Activated CD8-positive, alpha-beta memory T cell treated with anti-CD3 and anti-CD28 coated beads, Interleukin-2, amount 10 ng/mL, durations not matched to agents 7 days and 5 days (primary cell): Measurements from ENCODE around the gene SYDE2. TPM values are rescaled to one million over a fixed set of nuclear protein-coding genes. Genes with fewer than 3 reads are reported as not detected.
"Not testable (repeated sequence)": the region's sequence is repeated elsewhere in the genome, so short reads cannot be mapped to it uniquely, and the experiment has no call there.

Experiments used
- ATAC-seq: fragments of 150-1000 bp; cut with Tn5 transposase; one replicate; pipeline ENCODE4 v1.10.0; 2021; ENCODE audit warnings: moderate library complexity
- CTCF ChIA-PET: fragments of 350-600 bp; sonication (Branson Sonifier 250); formaldehyde crosslinking; loops from one replicate; lab custom pipeline; 2021; ENCODE audit warnings: antibody characterized with exemption; lab: Charles Lee
- DNase-seq: peaks from one replicate; pipeline ENCODE4 v3.0.0-alpha.2; 2020
- H3K27ac Mint-ChIP-seq: one replicate; pipeline ENCODE4 v1.8.0; 2021; ENCODE audit warnings: mild to moderate bottlenecking, mixed read lengths
- H3K27me3 Mint-ChIP-seq: one replicate; pipeline ENCODE4 v1.8.0; 2021; ENCODE audit warnings: mixed read lengths
- H3K36me3 Mint-ChIP-seq: one replicate; pipeline ENCODE4 v1.8.0; 2021; ENCODE audit warnings: mild to moderate bottlenecking, mixed read lengths
- H3K4me1 Mint-ChIP-seq: one replicate; pipeline ENCODE4 v1.8.0; 2021; ENCODE audit warnings: mixed read lengths
- H3K4me3 Mint-ChIP-seq: one replicate; pipeline ENCODE4 v1.8.0; 2021; ENCODE audit warnings: mild to moderate bottlenecking, moderate library complexity, mixed read lengths
- H3K9me3 Mint-ChIP-seq: one replicate; pipeline ENCODE4 v1.8.0; 2022; ENCODE audit warnings: low read depth, mixed read lengths
- total RNA-seq, 2 experiments: library from RNA; stranded (reverse); gene quantifications; one replicate each; pipeline ENCODE4 v1.2.3, GENCODE V29; 2021

Gene SYDE2
- total RNA-seq, 2 experiments from 2014 or later: 1.4 to 2.2 TPM

GRCh38 chr1:85146298-85146971, 54.4 kb downstream of the SYDE2 start:
- ATAC-seq, H3K4me3 Mint-ChIP-seq, H3K9me3 Mint-ChIP-seq, CTCF ChIA-PET, DNase-seq, H3K36me3 Mint-ChIP-seq, H3K27me3 Mint-ChIP-seq, H3K27ac Mint-ChIP-seq: not testable (repeated sequence)
- peaks cover 33% of the 10 kb centered on the region for H3K4me1 Mint-ChIP-seq

GRCh38 chr1:85144351-85144750, 56.5 kb downstream of the SYDE2 start:
- H3K27ac Mint-ChIP-seq: no peak overlapping the region
- H3K9me3 Mint-ChIP-seq: no peaks in the 10 kb centered on the region
- CTCF ChIA-PET: no interaction called here
- peaks cover 31% of the 10 kb centered on the region for H3K4me1 Mint-ChIP-seq
- H3K27me3 Mint-ChIP-seq: no peaks in the 10 kb centered on the region
- H3K4me3 Mint-ChIP-seq: no peak overlapping the region
- DNase-seq (no peak), ATAC-seq (no peak)
- peaks cover 1% of the 10 kb centered on the region for H3K36me3 Mint-ChIP-seq

- H3K4me3 Mint-ChIP-seq: no peak overlapping the region
- H3K36me3 Mint-ChIP-seq: no peaks in the 10 kb centered on the region
- CTCF ChIA-PET: no interaction called here
- H3K27ac Mint-ChIP-seq: no peak overlapping the region
- H3K27me3 Mint-ChIP-seq: no peaks in the 10 kb centered on the region
- H3K9me3 Mint-ChIP-seq: no peaks in the 10 kb centered on the region
- H3K4me1 Mint-ChIP-seq: peaks cover 16% of the 10 kb centered on the region
- ATAC-seq (no peak), DNase-seq (no peak)
Measured at GRCh38 chr1:85142753-85143152, 58.1 kb downstream of the SYDE2 start.

- H3K27ac Mint-ChIP-seq, H3K4me1 Mint-ChIP-seq, CTCF ChIA-PET, H3K4me3 Mint-ChIP-seq, H3K9me3 Mint-ChIP-seq, H3K27me3 Mint-ChIP-seq, DNase-seq, ATAC-seq, H3K36me3 Mint-ChIP-seq: not testable (repeated sequence)
Measured at GRCh38 chr1:85138439-85138838, 62.4 kb downstream of the SYDE2 start.

GRCh38 chr1:85137660-85138059, 63.2 kb downstream of the SYDE2 start:
- CTCF ChIA-PET: no interaction called here
- no peaks in the 10 kb centered on the region for H3K9me3 Mint-ChIP-seq
- H3K27ac Mint-ChIP-seq: no peak overlapping the region
- H3K27me3 Mint-ChIP-seq: no peaks in the 10 kb centered on the region
- H3K4me1 Mint-ChIP-seq: peaks cover 7% of the 10 kb centered on the region
- DNase-seq (no peak), ATAC-seq (no peak)
- no peaks in the 10 kb centered on the region for H3K36me3 Mint-ChIP-seq
- no peak overlapping the region for H3K4me3 Mint-ChIP-seq

GRCh38 chr1:85135392-85135798, 65.4 kb downstream of the SYDE2 start:
- Mint-ChIP-seq H3K27ac (no peak overlapping the region), H3K27me3 (no peaks in the 10 kb centered on the region), H3K4me3 (no peak overlapping the region), H3K36me3 (no peaks in the 10 kb centered on the region), H3K4me1 (peaks cover 6% of the 10 kb centered on the region), H3K9me3 (no peaks in the 10 kb centered on the region)
- DNase-seq (no peak), ATAC-seq (no peak)
- CTCF ChIA-PET: interaction anchor here (0.8 kb wide), 1 partner anchor 67 kb away, joined by 3 read pairs; no protein-coding TSS in a partner anchor

- DNase-seq (no peak), ATAC-seq (no peak)
- Mint-ChIP-seq H3K36me3 (no peaks in the 10 kb centered on the region), H3K4me3 (no peak overlapping the region), H3K9me3 (no peaks in the 10 kb centered on the region), H3K27ac (no peak overlapping the region), H3K27me3 (no peaks in the 10 kb centered on the region), H3K4me1 (peaks cover under 1% of the 10 kb centered on the region)
- CTCF ChIA-PET: interaction anchor here (0.8 kb wide), 1 partner anchor 67 kb away, joined by 3 read pairs; no protein-coding TSS in a partner anchor
Measured at GRCh38 chr1:85134583-85135391, 66.0 kb downstream of the SYDE2 start.

GRCh38 chr1:85133565-85134159, 67.2 kb downstream of the SYDE2 start:
- no peak overlapping the region for H3K4me3 Mint-ChIP-seq
- CTCF ChIA-PET: no interaction called here
- ATAC-seq: no peak

GRCh38 chr1:85132078-85132720, 68.6 kb downstream of the SYDE2 start:
- no peaks in the 10 kb centered on the region for H3K36me3 Mint-ChIP-seq
- no peaks in the 10 kb centered on the region for H3K4me1 Mint-ChIP-seq
- H3K27me3 Mint-ChIP-seq: peaks cover 3% of the 10 kb centered on the region
- no peak overlapping the region for H3K27ac Mint-ChIP-seq
- DNase-seq: no peak
- ATAC-seq: no peak
- no peaks in the 10 kb centered on the region for H3K9me3 Mint-ChIP-seq
- H3K4me3 Mint-ChIP-seq: no peak overlapping the region
- CTCF ChIA-PET: no interaction called here

More at GRCh38 chr1:85133565-85134159, 67.2 kb downstream of the SYDE2 start:
- Mint-ChIP-seq H3K36me3 (no peaks in the 10 kb centered on the region), H3K27me3 (peaks cover 2% of the 10 kb centered on the region), H3K4me1 (no peaks in the 10 kb centered on the region), H3K9me3 (no peaks in the 10 kb centered on the region), H3K27ac (no peak overlapping the region)
- no peak for DNase-seq

- H3K36me3 Mint-ChIP-seq: no peaks in the 10 kb centered on the region
- no peak for ATAC-seq
- no peaks in the 10 kb centered on the region for H3K4me1 Mint-ChIP-seq
- DNase-seq: no peak
- no peak overlapping the region for H3K27ac Mint-ChIP-seq
- CTCF ChIA-PET: interaction anchor here (0.9 kb wide), 1 partner anchor 70 kb away, joined by 3 read pairs; no protein-coding TSS in a partner anchor
- no peak overlapping the region for H3K4me3 Mint-ChIP-seq
- H3K9me3 Mint-ChIP-seq: no peaks in the 10 kb centered on the region
- peaks cover 3% of the 10 kb centered on the region for H3K27me3 Mint-ChIP-seq
Measured at GRCh38 chr1:85128316-85128715, 72.5 kb downstream of the SYDE2 start.

- no peak overlapping the region for H3K27ac Mint-ChIP-seq
- H3K9me3 Mint-ChIP-seq: no peaks in the 10 kb centered on the region
- no peak for ATAC-seq
- CTCF ChIA-PET: interaction anchor here (1.2 kb wide), 1 partner anchor 181 kb away, joined by 3 read pairs; no protein-coding TSS in a partner anchor
- no peaks in the 10 kb centered on the region for H3K4me1 Mint-ChIP-seq
- H3K4me3 Mint-ChIP-seq: no peak overlapping the region
- no peaks in the 10 kb centered on the region for H3K36me3 Mint-ChIP-seq
- no peak for DNase-seq
- H3K27me3 Mint-ChIP-seq: peaks cover 3% of the 10 kb centered on the region
Measured at GRCh38 chr1:85125891-85126290, 74.9 kb downstream of the SYDE2 start.

GRCh38 chr1:85124091-85124490, 76.7 kb downstream of the SYDE2 start:
- ATAC-seq (no peak), DNase-seq (no peak)
- Mint-ChIP-seq H3K27ac (no peak overlapping the region), H3K4me1 (no peaks in the 10 kb centered on the region), H3K27me3 (peaks cover 3% of the 10 kb centered on the region), H3K4me3 (no peak overlapping the region), H3K36me3 (no peaks in the 10 kb centered on the region), H3K9me3 (no peaks in the 10 kb centered on the region)
- CTCF ChIA-PET: interaction anchor here (1.0 kb wide), 1 partner anchor 131 kb away, joined by 3 read pairs; no protein-coding TSS in a partner anchor

- Mint-ChIP-seq H3K4me3 (no peak overlapping the region), H3K27ac (no peak overlapping the region), H3K36me3 (no peaks in the 10 kb centered on the region), H3K4me1 (no peaks in the 10 kb centered on the region), H3K27me3 (no peaks in the 10 kb centered on the region), H3K9me3 (no peaks in the 10 kb centered on the region)
- no peak for DNase-seq
- CTCF ChIA-PET: no interaction called here
- ATAC-seq: no peak
Measured at GRCh38 chr1:85122169-85122568, 78.6 kb downstream of the SYDE2 start.
